ENCODE results near the gene ZNF629.
"Not testable (repeated sequence)": the region's sequence is repeated elsewhere in the genome, so short reads cannot be mapped to it uniquely, and the experiment has no call there.

The ZNF629 gene

DNA sequence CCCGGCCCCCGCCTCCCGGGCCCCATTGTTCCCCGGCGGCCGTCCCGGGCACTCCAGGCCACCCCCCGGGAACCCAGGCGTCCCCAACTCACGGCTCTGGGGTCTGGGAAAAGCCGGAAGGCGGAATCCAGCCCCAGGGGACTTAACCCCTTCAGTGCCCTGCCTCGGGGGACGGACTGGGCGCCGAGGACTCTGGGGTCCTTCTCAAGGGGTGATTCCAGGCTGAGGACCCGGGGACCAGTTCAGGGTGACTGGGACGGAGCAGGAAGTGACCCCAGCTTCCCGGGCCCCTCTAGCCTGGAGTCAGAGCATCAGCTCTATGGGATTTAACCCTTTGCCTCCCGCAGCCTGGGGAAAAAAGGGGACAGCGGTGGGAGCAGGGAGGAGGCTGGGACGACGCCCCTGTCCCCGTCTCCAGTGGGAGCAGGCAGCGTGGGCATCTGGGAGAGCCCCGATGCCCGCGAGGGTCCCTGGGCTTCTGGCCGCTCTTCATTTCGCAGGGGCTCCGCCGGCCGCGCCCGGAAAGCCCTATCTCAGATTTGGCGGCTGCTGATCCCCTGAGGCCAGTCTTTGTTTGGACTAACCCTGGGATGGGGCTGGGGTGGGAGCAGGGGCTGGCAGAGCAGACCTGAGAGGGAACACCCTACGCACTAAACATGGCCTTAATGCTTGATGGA, at the start of gene ZNF629:
ZNF629 (minus strand) TSS at position 270 of the 677 bp plus-strand sequence. CDS start 2,723 bp downstream, outside the sequence.
- Histone ChIP-seq H3K4me3 (peak within 1 kb of the TSS; percentile 73 to 95 (median 87)), H3K27ac (peak within 1 kb of the TSS; percentile 51 to 98 (median 93))

DNA sequence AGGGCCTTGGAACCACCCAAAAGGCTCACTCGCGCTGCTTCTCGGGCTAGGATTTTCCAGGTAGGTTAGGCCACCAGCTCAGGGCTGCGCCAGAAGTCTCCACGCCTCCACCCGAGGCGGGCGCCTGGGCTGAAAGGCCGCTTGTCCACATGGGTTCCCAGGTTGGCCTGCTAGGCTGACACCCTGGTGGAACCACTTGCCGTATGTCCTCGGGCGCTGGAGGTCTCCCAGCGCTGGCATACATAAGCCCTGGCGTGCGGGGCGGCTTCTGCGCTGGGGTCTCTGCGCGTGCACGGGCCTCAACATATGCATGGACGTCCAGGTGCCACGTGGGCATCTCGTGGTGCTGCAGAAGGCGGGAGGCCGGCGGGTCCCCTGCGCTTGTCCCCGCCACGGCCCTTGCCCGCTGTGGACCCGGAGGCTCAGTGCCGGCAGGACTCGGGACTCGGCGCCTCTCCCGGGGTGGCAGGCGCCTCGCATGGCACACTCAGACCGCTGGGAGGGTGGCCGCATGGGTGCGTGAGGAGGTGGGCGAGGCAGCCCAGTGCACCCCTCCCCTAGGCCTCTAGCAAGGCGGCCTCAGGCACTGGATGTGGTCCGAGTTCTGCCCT, 47.2 kb upstream of the ZNF629 start:
- H3K27ac ChIP-seq, result no peak overlapping the region
- no peak overlapping the region for H3K4me3 ChIP-seq

DNA sequence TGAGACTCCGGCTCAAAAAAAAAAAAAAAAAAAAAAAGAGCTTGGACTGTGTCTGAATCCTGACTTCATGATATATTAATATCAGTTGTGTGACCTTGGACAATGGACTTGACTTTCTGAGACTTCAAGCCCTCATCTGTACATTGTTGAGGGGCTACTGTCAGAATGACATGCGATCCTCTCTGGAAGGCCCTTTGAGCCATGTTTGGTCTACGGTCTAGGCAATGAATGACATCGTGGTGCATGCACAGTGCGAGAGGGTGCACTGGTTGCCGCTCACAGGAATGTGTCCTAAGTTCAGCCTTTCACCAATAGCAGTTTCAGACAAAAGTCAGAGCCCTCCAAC, 43.0 kb upstream of the ZNF629 start:
- no peak overlapping the region for H3K27ac ChIP-seq
- no peak overlapping the region for H3K4me3 ChIP-seq

DNA sequence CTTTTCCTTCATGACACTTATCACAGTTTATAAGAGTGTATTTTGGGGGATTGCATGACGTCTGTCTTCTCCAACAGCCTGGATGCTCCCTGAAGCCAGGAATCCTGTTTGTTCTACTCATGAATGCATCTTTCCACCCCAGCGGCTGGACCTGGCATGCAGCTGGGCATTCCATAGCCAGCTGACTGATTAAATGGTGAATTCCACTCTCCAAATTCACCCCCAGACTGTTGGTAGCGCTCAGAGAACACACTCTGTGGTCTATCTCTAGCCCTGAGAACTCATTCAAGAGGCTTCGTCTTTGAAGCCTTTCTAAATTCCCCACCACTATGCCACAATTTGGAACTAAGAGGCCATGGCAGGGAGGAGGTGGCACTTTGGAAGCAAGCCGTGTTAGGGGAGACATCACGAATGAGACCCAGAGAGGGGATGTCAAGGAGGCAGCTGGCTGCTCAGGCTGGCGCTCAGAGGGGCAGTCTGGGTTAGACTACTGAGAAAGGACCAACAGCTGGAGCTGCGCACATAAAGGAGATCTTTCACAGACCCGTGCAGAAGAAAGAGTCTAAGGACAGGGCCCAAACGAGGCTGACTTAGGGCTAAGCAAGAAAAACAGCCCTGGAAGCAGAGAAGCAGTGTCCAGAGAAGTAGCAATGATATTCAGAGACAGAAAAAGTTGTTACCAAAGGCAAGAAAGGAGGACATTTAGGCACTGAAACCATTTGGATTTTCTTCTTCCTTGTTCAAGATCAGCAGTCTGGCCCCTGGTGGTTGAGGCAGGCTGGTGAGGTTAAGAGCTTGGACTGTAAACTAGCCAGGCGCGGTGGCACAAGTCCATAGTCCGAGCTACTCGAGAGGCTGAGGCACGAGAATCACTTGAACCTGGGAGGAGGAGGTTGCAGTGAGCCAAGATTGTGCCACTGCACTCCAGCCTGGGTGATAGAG, 42.4 kb upstream of the ZNF629 start:
- no peak overlapping the region for H3K4me3 ChIP-seq
- H3K27ac ChIP-seq, result no peak overlapping the region

DNA sequence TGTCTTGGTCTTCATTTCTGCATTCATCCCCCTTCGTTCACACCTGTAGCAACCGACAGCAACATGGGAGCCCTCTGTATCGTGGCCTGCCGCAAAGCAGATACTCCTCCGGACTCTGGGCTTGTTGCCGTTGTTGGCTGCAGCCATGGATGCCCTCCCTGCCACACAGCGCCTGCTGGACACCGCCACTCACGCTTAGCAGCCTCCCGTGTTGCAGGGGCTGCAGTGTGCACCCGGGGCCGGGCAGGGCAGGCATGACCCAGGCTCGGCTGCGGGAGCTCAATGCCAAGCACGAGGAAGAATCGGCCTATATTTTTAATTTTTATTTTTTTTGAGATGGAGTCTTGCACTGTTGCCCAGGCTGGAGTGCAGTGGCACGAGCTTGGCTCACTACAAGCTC, 34.9 kb upstream of the ZNF629 start:
- no peak overlapping the region for H3K4me3 ChIP-seq
- H3K27ac ChIP-seq, result no peak overlapping the region

DNA sequence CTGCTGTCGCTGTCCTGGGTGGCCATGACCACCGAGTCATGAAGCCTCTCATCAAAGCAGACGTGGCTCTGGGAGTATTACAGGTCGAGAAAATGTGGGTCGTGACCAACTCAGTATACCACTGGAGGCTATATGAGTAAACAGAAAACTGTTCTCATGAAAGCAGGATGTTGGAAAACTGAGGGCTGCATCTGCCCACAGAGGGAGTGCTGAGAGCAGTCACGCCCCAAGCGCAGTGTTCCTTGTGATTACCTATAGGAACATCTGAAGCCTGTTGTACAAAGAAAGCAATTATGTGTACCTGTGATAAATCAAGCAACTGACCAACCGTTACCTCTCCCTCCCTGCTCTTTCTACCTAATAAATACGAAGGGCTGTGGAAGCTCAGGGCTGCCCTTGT, 34.4 kb upstream of the ZNF629 start:
- not testable (repeated sequence) for H3K4me3 ChIP-seq, H3K27ac ChIP-seq

DNA sequence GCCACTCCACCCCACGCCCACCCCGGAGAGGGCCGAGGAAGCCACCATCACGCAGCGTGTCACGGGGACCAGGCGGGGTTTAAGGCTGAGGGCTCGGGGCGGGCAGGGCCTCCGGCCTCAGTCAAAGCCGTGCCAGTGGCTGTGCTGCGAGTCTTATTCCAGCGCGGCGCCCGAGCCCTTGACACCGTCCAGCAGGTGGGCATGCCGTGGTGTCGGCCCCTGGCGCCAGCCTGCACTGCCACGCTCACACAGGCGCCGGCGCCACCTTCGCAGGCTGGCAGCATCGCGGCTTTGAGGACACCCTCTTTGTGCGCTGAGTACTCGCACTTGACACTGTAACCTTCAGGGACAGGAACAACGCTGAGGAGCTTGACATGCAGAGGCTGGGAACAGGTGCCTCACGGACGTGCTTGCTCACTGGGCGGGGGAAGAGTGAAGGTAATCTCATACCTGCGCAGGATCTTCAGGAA, 34.0 kb upstream of the ZNF629 start:
- Histone ChIP-seq H3K27ac (no peak overlapping the region), H3K4me3 (no peak overlapping the region)

DNA sequence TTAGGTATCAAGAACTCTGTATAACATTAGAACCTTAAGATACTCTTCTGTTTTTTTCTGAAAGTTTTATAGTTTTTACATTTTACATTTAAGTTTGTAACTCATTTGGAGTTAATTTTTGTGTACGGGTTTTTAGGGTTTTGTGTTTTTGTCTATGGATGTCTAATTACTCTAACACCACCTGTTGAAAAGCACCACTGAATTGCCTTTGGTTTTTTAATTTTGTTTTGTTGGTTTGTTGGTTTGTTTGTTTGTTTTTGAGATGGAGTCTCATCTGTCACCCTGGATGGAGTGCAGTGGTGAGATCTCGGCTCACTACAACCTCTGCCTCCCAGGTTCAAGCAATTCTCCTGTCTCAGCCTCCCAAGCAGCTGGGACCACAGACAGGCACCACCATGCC, 29.8 kb upstream of the ZNF629 start:
- no peak overlapping the region for H3K4me3 ChIP-seq
- no peak overlapping the region for H3K27ac ChIP-seq

DNA sequence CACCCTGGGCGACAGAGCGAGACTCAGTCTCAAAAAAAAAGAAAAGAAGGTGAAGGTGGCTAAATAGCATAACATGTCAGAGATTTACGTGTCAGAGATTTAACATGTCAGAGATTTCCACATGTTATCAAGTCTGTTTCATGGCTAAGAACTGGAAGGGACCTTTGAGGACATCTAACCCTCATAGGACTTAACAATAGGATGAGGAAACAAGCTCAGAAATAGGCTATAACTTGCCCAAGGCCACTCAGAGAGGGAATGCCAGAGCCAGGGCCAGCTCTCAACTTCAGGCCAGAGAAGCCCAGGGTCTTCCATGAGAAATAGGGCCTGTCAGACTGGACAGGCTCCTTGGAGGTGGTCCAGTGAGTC, 26.8 kb upstream of the ZNF629 start:
- H3K27ac ChIP-seq, result peak overlapping the region; percentile 49 to 88 (median 84)
- H3K4me3 ChIP-seq, result peak overlapping the region; percentile 24 to 39 (median 37)

DNA sequence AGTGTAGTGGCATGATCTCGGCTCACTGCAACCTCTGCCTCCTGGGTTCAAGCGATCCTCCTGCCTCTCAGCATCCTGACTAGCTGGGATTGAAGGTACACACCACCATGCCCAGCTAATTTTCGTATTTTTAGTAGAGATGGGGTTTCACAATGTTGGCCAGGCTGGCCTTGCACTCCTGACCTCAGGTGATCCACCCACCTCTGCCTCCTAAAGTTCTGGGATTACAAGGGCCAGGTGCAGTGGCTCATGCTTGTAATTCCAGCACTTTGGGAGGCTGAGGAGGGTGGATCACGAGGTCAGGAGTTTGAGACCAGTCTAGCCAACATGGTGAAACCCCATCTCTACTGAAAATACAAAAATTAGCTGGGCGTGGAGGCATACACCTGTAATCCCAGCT, 22.7 kb upstream of the ZNF629 start:
- not testable (repeated sequence) for H3K27ac ChIP-seq, H3K4me3 ChIP-seq

DNA sequence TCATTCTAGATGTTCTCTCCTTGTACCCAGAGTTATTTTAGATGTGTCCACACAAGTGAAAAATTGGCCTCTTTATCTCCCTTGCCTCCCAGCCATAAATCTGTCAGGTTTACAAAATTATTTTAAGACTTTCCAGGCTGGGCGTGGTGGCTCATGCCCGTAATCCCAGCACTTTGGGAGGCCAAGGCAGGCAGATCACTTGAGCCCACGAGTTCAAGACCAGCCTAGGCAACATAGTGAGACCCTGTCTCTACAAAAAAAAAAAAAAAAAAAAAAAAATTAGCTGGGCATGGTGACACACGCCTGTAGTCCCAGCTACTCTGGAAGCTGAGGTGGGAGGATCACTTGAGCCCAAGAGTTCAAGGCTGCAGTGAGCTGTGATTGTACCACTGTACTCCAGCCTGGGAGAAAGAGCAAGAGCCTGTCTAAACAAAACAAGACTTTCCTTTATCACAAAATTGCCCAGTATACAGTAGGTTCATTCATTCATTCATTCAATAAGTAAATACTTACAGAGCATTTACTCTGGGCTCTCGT, 22.0 kb upstream of the ZNF629 start:
- H3K4me3 ChIP-seq, H3K27ac ChIP-seq: not testable (repeated sequence)

DNA sequence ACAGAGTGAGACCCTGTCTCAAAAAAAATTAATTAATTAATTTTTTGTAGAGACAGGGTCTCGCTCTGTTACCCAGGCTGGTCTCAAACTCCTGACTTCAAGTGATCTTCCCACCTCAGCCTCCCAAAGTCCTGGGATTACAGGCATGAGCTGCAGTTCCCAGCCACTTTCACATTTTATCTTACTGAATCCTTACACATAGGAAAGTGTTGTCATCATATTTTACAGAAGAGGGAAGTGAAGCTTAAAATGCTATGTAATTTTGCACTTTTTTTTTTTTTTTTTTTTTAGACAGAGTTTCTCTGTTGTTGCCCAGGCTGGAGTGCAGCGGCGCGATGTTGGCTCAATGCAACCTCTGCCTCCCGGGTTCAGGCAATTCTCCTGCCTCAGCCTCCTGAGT, 21.1 kb upstream of the ZNF629 start:
- Histone ChIP-seq H3K4me3 (no peak overlapping the region), H3K27ac (no peak overlapping the region)

DNA sequence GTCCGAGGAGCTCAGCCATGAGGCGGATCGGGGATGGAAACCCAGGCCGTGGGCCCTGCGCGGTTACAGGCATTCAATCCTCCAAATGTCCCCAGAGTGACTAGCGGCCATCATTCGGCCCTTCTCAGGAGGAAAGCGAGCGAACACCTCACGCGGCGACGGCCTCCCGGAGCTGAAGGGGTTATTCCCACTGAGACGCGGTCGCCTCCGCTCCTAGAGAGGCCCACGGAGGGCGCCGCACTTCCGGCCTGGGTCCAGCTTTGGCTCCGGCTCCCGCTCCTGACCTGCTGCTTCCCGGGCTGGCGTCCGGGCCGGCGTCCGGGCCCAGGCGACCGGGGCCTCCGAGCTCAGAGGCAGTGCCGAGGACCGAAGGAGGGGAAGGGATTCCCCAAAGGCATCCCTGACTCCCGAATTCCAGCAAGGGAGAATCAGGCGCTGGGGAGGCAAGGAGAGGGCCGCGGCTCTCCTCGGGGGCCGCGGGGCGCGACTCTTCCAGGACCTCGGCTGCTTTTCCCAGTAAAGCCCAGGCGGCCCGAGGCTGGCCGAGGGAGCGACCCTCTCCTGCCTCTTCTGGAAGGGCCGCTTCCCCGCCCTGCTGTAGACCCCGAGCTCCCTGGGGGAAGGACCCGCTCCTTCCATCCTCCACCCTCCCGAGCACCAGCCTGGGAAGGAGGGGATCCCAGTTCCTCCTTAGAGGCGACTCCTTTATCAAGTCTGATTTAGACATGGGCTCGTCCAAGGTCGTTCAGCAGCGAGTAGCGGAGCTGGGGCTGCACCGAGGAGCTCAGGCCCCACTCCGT, 18.6 kb upstream of the ZNF629 start:
- Histone ChIP-seq H3K4me3 (peak overlapping the region; percentile 50 to 89 (median 73)), H3K27ac (peak overlapping the region; percentile 67 to 98 (median 92))

DNA sequence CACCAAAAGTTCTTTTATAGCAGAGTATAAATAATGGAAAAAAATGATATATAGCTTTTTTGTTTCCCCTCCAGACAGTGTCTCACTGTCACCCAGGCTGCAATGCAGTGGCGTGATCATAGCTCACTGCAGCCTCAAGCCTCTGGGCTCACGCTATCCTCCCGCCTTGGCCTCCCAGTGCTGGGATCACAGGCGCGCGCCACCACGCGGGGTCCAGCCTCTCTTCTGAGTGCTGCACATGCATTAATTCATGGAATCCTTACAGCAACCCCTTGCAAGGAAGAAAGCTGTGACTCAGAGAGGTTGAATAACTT, 18.0 kb upstream of the ZNF629 start:
- Histone ChIP-seq H3K27ac (peak overlapping the region; percentile 67 to 98 (median 92)), H3K4me3 (peak overlapping the region; percentile 50 to 89 (median 73))

DNA sequence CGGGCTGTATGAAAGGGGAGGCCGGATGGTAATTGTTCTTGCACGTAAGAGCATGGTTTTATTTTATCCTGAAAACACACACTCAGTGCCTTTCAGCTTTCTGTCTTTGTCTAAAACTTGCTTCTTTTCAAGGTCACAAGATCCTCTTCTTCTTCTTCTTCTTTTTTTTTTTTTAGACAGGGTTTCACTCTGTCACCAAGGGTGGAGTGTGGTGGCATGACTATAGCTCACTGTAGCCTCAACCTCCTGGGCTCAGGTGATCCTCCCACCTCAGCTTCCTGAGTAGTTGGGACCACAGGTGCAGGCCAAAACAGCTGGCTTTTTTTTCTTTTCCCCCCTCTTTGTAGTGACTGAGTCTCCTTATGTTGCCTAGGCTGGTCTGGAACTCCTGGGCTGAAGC, 15.9 kb upstream of the ZNF629 start:
- no peak overlapping the region for H3K27ac ChIP-seq
- H3K4me3 ChIP-seq, result no peak overlapping the region

DNA sequence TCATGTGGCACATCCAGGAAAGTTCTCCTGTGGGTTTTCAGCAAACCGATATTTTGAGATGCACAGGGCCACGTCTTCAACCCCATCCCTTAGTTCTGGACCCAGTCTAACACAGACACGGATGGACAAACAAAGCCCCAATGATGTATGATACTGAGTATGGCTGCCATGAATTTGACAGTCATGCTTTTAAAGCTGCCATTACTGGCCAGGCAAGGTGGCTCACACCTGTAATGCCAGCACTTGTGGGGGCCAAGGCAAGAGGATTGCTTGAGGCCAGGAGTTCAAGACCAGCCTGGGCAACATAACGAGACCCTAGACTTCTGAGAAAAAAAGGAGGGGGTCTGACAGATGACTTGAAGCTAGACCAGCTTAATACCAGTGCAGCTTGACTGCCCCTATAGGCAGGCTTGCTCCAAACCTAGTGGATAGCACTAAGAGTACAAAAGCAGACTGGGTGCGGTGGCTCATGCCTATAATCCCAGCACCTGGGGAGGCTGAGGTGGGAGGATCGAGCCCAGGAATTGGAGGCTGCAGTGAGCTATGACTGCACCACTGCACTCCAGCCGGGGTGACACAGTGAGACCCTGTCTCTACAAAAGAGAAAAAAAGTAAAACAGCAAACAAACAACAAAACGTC, 10.8 kb upstream of the ZNF629 start:
- no peak overlapping the region for H3K27ac ChIP-seq
- H3K4me3 ChIP-seq, result no peak overlapping the region

DNA sequence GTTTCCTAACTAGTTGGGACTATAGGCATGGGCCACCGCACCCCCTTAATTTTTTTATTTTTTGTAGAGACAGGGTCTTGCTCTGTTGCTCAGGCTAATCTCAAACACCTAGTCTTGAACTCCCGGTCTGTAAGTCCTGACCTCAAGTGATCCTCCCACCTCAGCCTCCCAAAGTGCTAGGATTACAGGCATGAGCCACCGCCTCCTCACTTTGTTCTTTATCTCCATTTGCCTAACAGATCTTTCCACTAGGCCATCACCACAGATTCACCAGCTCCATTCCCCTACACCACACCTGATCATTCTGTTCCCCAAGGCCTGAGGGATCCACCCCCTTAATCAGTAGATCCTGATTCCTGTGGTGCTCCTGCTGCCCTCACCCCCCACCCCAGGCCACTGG, 7.6 kb upstream of the ZNF629 start:
- no peak overlapping the region for H3K4me3 ChIP-seq
- no peak overlapping the region for H3K27ac ChIP-seq

DNA sequence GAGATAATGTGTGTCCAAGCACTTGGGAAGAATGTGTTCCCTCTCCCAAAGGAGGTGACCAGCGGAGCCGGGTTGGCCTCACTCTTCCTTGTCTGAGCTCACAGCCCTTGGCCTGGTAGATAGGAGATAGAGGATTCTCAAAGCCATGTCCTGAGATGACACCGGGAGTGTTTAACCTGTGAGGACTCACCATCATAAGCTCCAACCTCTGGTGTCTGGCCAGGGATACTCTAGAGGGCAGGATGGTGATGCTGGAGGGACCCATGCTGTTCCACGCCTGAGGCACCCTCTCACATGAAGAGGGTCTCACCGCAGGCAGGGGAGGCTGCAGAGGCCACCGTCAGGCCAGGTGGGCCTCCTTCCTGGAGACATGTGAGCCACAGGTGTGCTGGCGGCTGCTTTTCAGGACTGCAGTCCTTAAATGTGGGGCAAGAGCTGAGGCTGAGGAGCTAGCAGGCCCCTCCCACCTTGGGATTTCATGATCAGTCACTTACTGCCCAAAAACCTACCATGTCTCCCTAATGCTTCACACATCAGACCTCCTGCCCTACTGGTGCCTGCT, 6.6 kb upstream of the ZNF629 start:
- no peak overlapping the region for H3K27ac ChIP-seq
- H3K4me3 ChIP-seq, result no peak overlapping the region
